Neural progenitor cell (in vitro differentiated cells): Measurements from ENCODE around the gene EHD2.
"Not testable (repeated sequence)": the region's sequence is repeated elsewhere in the genome, so short reads cannot be mapped to it uniquely, and the experiment has no call there.

Experiments
- CTCF ChIP-seq: fragments of 200-600 bp; sonication (generic); IDR thresholded peaks from 2 replicates; pipeline ENCODE4 v1.5.1; 2017; ENCODE audit warnings: antibody characterized with exemption, mild to moderate bottlenecking
- EZH2 ChIP-seq: fragments of 200-600 bp; sonication (generic); IDR thresholded peaks from 2 replicates; pipeline ENCODE4 v1.6.1; 2017; ENCODE audit warnings: antibody characterized with exemption, mild to moderate bottlenecking, moderate library complexity

- TF ChIP-seq CTCF, EZH2: not testable (repeated sequence)
Measured at GRCh38 chr19:47714855-47715254, 1.6 kb downstream of the EHD2 start.
